Mucosa of stomach (tissue), 1 donor: ENCODE measurements around the gene CHRM4.

ENCODE experiments used
- H3K27me3 ChIP-seq: one replicate; pipeline ENCODE4 v1.7.0; 2013; ENCODE audit warnings: mild to moderate bottlenecking, low read length; ENCODE audit not compliant: control insufficient read depth, insufficient read depth
- H3K36me3 ChIP-seq: one replicate; pipeline ENCODE4 v1.7.0; 2013; ENCODE audit warnings: low read length; ENCODE audit not compliant: control insufficient read depth, insufficient read depth
- H3K4me1 ChIP-seq: one replicate; pipeline ENCODE4 v1.7.0; 2013; ENCODE audit warnings: mild to moderate bottlenecking, low read length; ENCODE audit not compliant: control insufficient read depth, insufficient read depth
- H3K4me3 ChIP-seq: one replicate; pipeline ENCODE4 v1.7.0; 2013; ENCODE audit warnings: low read length
- H3K9ac ChIP-seq: one replicate; pipeline ENCODE4 v1.7.0; 2013; ENCODE audit warnings: mild to moderate bottlenecking, low read length, moderate library complexity
- H3K9me3 ChIP-seq: one replicate; pipeline ENCODE4 v1.7.0; 2013; ENCODE audit warnings: mild to moderate bottlenecking, low read length, moderate library complexity; ENCODE audit not compliant: control insufficient read depth
- donor health status: Pancreatic carcinoma.

The CHRM4 gene

GRCh38 chr11:46335890-46336562 lies 55.5 kb downstream of the CHRM4 start:
- Histone ChIP-seq H3K36me3 (no peaks in the 10 kb centered on the region), H3K4me3 (no peak overlapping the region), H3K27me3 (peaks cover 42% of the 10 kb centered on the region), H3K9me3 (no peaks in the 10 kb centered on the region), H3K4me1 (peaks cover 22% of the 10 kb centered on the region), H3K9ac (no peak overlapping the region)

DNA sequence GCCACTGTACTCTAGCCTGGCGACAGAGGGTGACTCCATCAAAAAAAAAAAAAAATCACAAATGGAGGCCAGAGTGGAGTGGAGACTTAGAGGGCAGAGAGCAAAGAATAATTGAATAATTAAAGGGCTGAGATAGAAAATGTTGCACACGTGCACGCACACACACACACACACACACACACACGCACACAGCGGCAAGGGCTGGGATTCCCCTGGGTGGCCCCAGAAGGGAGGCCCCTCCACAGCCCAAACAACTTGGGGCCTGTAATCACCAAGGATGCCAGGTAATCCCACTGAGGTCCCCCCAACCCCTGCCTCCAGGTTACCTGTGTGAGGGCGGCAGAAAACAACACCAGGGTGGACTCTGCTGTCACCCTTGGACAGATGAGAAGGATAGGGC lies 56.3 kb downstream of the CHRM4 start:
- no peak overlapping the region for H3K4me3 ChIP-seq
- H3K4me1 ChIP-seq, result peaks cover 22% of the 10 kb centered on the region
- H3K9me3 ChIP-seq, result no peaks in the 10 kb centered on the region
- no peak overlapping the region for H3K9ac ChIP-seq
- H3K27me3 ChIP-seq, result peaks cover 49% of the 10 kb centered on the region
- H3K36me3 ChIP-seq, result no peaks in the 10 kb centered on the region

GRCh38 chr11:46334211-46334610 lies 57.4 kb downstream of the CHRM4 start:
- H3K4me1 ChIP-seq, result peaks cover 15% of the 10 kb centered on the region
- H3K4me3 ChIP-seq, result no peak overlapping the region
- H3K27me3 ChIP-seq, result peaks cover 57% of the 10 kb centered on the region
- H3K36me3 ChIP-seq, result no peaks in the 10 kb centered on the region
- no peak overlapping the region for H3K9ac ChIP-seq
- H3K9me3 ChIP-seq, result no peaks in the 10 kb centered on the region
